22Rv1 (cell line): ENCODE results near the gene OR51G2.

Experiments
- ZFX ChIP-seq: fragments of 450-650 bp; IDR thresholded peaks from 2 replicates; pipeline ENCODE4 v1.6.1; 2017; ENCODE audit warnings: antibody characterized with exemption, borderline replicate concordance
- TF ChIP-seq, protein P1 (sequence below): fragments of 450-650 bp; IDR thresholded peaks from 2 replicates; pipeline ENCODE4 v1.5.1; 2017; ENCODE audit warnings: mild to moderate bottlenecking

DNA sequence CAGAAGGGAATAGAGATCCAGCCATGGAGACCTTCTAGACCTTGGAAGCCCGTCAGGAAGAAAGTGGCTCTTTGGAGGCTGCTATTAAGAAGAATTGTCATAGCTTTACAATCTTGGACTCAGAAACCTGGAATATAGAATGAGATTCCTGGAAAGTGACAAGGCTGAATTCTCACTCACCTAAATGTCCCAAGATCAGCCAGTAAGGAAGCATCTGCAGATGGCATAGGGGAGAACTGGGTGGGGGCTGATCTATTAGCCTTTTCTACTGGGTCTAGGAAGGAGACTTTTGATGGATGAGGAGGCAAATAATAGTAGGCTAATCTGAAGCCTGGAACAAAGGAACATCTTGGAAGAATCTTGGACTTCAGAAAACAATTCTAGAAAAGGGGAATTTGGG is 5.1 kb upstream of the OR51G2 start, which contains the start of gene OR51G1:
- TF ChIP-seq, protein P1, sequence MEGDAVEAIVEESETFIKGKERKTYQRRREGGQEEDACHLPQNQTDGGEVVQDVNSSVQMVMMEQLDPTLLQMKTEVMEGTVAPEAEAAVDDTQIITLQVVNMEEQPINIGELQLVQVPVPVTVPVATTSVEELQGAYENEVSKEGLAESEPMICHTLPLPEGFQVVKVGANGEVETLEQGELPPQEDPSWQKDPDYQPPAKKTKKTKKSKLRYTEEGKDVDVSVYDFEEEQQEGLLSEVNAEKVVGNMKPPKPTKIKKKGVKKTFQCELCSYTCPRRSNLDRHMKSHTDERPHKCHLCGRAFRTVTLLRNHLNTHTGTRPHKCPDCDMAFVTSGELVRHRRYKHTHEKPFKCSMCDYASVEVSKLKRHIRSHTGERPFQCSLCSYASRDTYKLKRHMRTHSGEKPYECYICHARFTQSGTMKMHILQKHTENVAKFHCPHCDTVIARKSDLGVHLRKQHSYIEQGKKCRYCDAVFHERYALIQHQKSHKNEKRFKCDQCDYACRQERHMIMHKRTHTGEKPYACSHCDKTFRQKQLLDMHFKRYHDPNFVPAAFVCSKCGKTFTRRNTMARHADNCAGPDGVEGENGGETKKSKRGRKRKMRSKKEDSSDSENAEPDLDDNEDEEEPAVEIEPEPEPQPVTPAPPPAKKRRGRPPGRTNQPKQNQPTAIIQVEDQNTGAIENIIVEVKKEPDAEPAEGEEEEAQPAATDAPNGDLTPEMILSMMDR, result no peak
- no peak for TF ChIP-seq ZFX
